HG03159 (cell line): ENCODE results near the gene BCL2L12.
"Not testable (repeated sequence)": the region's sequence is repeated elsewhere in the genome, so short reads cannot be mapped to it uniquely, and the experiment has no call there.

Experiments
- ATAC-seq: cut with Tn5 transposase; IDR thresholded peaks from one replicate; pipeline ENCODE4 v1.9.1; 2021; ENCODE audit warnings: mild to moderate bottlenecking, moderate library complexity; ENCODE audit not compliant: unreplicated experiment

Gene BCL2L12

DNA sequence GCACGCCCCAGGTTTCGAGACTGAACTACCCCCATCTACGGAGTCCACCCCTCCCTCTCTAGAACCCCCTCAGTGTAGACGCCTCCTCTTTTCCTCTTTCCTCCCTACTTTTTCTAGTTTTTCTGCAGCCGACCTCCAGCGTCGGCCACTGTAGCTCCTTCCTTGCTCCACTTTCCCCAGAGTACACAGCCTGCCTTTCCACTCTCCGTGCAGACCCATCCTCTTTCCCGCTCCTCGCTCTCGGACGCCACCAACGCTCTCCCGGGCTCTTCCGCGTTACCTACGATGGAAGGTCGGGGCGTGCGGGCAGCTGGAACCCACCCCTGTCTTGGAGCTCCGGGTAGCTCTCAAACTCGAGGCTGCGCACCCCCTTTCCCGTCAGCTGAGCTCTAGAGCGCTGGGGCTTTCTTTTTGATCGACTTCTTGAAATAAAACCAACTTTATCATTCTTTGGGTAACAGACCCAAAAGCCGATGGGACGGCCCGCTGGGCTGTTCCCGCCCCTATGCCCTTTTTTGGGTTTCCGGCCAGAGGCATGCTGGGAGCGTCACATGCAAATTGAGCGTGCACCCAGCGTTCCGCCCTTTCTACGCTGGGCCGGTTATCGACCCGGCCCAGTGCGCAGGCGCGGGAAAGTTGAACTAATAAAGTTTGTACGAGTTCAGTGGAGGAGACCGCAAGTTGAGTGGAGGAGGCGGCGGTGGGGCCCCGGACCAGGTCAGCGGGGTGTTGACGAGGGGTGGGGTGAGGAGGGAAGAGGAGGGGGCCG is at the start of gene BCL2L12, which contains the start of gene IRF3:
TSS of gene BCL2L12 (plus strand) at position 583 of the 769 bp plus-strand sequence. CDS start 760 bp downstream, outside the sequence.
TSS of gene IRF3 (minus strand) at position 507 of the 769 bp plus-strand sequence. CDS start 1,019 bp downstream, outside the sequence.
- peak; percentile 84 for ATAC-seq

DNA sequence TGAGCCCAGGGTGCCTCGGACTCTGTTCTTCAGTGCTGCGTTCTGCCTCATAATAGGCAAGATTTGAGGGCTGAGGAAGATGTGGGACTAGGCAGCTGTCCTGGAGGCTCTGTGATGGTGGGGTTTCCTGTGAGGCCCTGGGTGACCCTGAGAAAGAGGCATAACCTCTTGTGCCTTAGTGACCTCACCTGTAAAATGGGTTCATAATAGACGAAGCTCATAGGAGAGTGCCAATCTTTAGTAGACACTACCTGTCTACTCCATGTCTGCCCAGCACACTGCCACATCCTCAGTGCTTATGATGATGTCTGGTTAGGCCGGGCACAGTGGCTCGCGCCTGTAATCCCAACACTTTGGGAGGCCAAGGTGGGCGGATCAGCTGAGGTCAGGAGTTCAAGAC is 49.2 kb upstream of the BCL2L12 start:
- ATAC-seq, result no peak

DNA sequence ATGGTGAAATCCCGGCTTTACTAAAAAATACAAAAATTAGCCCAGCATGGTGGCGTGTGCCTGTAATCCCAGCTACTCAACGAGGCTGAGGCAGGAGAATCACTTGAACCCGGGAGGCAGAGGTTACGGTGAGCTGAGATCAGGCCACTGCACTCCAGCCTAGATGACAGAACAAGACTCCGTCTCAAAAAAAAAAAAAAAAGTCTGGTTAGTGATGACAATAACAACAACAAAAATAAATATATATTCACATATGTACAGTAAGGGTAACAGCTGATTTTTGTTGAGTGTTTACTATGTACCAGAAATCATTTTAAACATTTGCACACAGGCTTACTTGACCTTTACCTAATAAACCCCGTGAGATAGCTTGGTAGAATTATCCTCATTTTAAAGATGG is 48.8 kb upstream of the BCL2L12 start:
- no peak for ATAC-seq

GRCh38 chr19:49617860-49618259 is 47.9 kb upstream of the BCL2L12 start:
- not testable (repeated sequence) for ATAC-seq

- ATAC-seq, result no peak
Measured at GRCh38 chr19:49624967-49625910, 40.5 kb upstream of the BCL2L12 start.

DNA sequence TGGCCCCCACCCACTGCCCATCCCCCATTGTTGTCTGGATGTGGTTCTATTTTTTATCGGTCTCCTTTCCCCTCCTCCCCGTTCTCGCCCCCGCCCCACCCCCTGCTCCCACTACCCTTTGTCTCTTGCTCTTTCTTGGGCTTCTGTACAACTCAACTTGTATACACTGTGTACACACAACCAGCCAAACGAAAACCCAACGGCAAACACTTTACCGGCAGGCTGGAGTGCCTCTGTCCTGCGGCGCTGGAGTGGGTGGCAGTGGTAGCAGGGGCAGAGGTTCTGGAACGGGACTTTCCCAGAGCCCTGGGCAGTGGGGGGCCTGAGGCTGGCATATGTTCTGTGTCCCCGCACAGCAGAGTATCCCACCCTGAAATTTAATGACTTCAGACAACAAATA is 39.5 kb upstream of the BCL2L12 start:
- no peak for ATAC-seq

DNA sequence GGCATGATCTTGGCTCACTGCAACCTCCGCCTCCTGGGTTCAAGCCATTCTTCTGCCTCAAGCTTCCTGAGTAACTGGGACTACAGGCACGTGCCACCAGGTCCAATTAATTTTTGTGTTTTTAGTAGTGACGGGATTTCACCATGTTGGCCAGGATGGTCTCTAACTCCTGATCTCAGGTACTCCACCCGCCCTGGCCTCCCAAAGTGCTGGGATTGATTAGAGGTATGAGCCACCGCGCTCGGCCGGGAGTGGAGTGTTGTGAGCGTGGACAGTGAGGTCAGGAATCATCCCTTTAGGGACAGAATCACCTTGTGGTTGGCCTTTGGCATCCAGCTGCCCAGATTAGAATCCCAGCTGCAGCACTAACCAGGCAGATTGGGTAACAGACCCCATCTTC is 36.1 kb upstream of the BCL2L12 start:
- ATAC-seq, result no peak

GRCh38 chr19:49631014-49631588 is 34.6 kb upstream of the BCL2L12 start:
- no peak for ATAC-seq

- no peak for ATAC-seq
Measured at GRCh38 chr19:49631610-49632192, 34.0 kb upstream of the BCL2L12 start.

- ATAC-seq, result no peak
Measured at GRCh38 chr19:49632576-49632975, 33.2 kb upstream of the BCL2L12 start.

- ATAC-seq, result not testable (repeated sequence)
Measured at GRCh38 chr19:49633273-49633672, 32.5 kb upstream of the BCL2L12 start.

DNA sequence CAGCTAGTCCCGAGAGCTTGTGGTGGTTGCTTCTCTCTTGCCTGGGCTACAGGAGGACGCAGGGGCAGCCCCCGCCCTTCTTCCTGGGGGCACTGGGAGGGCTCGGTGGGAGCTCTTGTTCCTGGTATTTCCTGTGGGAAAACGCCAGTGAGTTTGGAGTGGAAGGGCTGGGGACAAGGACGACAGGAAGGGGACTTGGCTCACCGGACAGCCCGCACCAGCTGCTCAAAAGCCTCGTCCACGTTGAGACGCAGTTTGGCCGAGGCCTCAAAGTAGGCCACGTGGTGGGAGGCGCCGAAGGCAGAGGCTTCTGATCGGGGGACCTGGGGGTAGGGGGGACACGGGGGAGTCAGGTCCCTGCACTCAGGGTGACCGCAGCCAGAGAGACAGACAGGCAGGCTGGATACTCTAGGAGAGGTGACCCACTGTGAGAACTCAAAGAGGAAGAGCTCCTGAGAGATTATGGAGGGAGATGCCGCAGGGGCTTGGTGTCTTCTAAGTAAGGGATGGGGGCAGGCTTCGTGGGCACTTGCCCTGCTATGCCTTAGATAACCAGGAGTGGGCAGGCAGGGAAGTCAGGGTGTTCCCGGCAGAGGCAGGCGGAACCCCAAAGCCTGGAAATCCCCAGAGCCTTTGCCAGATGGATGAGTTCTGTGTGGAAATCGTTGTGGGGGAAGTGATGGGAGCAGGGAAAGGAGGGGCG is 30.1 kb upstream of the BCL2L12 start:
- no peak for ATAC-seq

GRCh38 chr19:49636233-49636932 is 29.4 kb upstream of the BCL2L12 start:
- no peak for ATAC-seq

- no peak for ATAC-seq
Measured at GRCh38 chr19:49637821-49638738, 27.7 kb upstream of the BCL2L12 start.

DNA sequence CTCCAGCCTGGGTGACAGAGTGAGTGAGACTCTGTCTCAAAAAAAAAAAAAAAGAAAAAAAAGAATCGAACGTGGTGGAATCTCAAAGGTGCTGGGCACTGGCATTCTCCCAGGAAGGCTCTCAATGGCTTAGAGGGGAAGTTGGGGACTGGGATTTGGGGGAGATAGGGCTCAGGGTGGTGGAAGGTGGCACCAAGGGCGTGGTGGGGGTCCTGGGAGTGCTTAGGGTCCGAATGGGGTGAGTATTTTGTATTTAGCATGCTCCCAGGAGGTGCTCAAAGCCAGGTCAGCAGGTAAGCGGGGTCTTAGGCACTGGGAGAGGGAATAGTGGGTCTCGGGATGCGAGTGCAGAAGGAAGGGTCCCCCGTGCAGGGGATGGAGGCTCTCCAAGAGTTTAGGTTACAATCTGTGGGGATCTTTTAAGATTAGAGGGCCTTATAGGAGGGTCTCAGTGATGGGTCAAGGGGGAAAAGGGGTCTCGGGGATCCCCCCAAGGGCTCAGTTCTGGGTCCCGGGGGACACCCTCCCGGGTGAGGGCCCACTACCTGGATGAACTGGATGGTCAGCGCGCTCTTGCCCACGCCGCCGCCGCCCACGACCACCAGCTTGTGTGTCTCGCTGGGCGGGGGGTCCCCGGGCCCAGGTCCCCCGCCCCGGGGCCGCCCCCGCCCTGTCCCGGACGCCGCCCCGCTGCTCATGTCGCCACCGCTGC is 26.2 kb upstream of the BCL2L12 start:
- no peak for ATAC-seq

DNA sequence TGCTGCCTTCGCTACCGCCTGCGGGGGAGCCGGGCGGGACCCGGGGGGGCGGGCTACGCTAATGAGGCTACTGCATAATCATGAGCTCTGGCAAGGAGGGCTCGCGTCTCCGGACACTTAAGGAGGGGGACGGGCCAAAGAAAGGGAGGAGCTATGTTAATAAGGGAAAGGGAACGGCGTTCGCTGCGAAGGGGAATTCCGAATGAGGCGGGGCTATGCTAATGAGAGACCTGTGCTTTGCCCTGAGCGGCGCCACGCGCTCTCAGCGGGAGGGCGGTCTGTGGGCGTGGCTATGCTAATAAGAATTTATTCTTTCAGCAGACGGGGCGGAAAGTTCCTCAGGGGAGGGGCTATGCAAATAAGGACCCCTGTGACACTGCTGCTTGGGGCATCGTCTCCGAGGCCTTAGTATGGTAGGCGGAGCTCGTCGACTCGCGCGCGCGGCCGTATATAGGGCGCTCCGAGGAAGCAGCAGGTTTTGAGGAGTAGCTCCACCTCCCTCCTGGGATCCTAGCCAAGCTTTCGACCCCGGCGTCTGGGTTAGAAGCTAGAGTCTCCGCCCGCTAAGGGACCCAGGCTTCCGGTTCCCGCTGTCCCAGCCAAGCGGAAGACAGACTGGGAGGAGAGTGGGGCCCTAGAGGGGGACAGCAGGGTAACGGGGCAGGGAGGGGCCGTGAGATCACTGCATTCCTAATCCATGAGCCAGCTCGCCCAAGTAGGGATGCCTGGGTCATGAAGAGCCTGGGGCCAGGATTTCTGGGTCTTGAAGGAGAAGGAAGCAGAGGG is 25.4 kb upstream of the BCL2L12 start, which contains the start of gene RRAS:
TSS of gene RRAS (minus strand) at position 31 of the 786 bp plus-strand sequence. CDS start 45 bp downstream, outside the sequence.
- ATAC-seq, result peak; percentile 53
